GM19395 (cell line): Measurements from ENCODE around the gene C16orf95.
"Not testable (repeated sequence)": the region's sequence is repeated elsewhere in the genome, so short reads cannot be mapped to it uniquely, and the experiment has no call there.

ENCODE experiments used
- ATAC-seq: cut with Tn5 transposase; IDR thresholded peaks from one replicate; pipeline ENCODE4 v1.9.1; 2021; ENCODE audit warnings: mild to moderate bottlenecking, moderate library complexity; ENCODE audit not compliant: unreplicated experiment

Gene C16orf95

GRCh38 chr16:87259431-87259830 lies 57.8 kb downstream of the C16orf95 start:
- ATAC-seq: no peak

GRCh38 chr16:87258653-87259052 lies 58.5 kb downstream of the C16orf95 start:
- not testable (repeated sequence) for ATAC-seq

GRCh38 chr16:87255866-87256265 lies 61.3 kb downstream of the C16orf95 start:
- ATAC-seq: no peak

- no peak for ATAC-seq
Observed at GRCh38 chr16:87254734-87255133, 62.5 kb downstream of the C16orf95 start.

- ATAC-seq: no peak
Observed at GRCh38 chr16:87254296-87254695, 62.9 kb downstream of the C16orf95 start.

GRCh38 chr16:87253536-87253935 lies 63.7 kb downstream of the C16orf95 start:
- no peak for ATAC-seq
